Activated T-cell treated with anti-CD3 and anti-CD28 coated beads, Interleukin-2, amount 50 U/mL, for 4 hours (primary cell): ENCODE data around the gene INPP4B. TPM values are rescaled to one million over a fixed set of nuclear protein-coding genes. Genes with fewer than 3 reads are reported as not detected.
"Not testable (repeated sequence)": the region's sequence is repeated elsewhere in the genome, so short reads cannot be mapped to it uniquely, and the experiment has no call there.

Experiments used
- ATAC-seq, 2 donors: fragments of 200-7000 bp; cut with Tn5 transposase; one replicate each; pipeline ENCODE4 v1.10.0; 2021
- DNase-seq: peaks from one replicate; pipeline ENCODE4 v3.0.0-alpha.2; 2020
- H3K27me3 Mint-ChIP-seq: one replicate; pipeline ENCODE4 v1.8.0; 2021; ENCODE audit warnings: low read depth, mixed read lengths
- H3K36me3 Mint-ChIP-seq: one replicate; pipeline ENCODE4 v1.8.0; 2022; ENCODE audit warnings: mixed read lengths; ENCODE audit not compliant: insufficient read depth
- H3K4me1 Mint-ChIP-seq: one replicate; pipeline ENCODE4 v1.8.0; 2021; ENCODE audit warnings: low read depth, mixed read lengths
- H3K4me3 Mint-ChIP-seq: one replicate; pipeline ENCODE4 v1.8.0; 2021; ENCODE audit warnings: mild to moderate bottlenecking, moderate library complexity, mixed read lengths
- H3K9me3 Mint-ChIP-seq: one replicate; pipeline ENCODE4 v1.8.0; 2021; ENCODE audit warnings: mixed read lengths
- total RNA-seq, 3 donors: library from RNA; stranded (reverse); gene quantifications; one replicate each; pipeline ENCODE4 v1.2.1, GENCODE V29; 2021

The INPP4B gene
- total RNA-seq, 3 donors from 2014 or later = 93.2 to 99.0 (median 93.4) TPM

DNA sequence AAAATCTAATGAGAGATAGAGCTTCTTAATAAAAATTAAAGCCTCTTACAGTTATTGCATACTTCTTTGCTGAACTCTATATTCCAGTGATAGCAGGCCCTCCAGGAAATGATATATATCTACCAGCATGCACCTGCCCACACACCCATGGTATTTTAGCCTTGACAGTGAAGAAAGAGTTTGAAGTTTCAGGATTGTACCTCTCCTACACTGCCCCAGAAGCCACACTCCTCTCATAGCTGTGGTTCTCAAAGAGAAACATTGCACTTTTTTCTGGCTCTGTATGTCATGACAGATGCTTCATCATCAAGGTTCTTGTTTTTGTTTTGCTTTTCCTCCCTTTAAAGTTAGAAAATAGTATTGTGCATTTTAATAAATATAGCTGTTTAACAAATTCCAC is 34.0 kb downstream of the INPP4B start:
- no peak overlapping the region for H3K4me3 Mint-ChIP-seq
- no peaks in the 10 kb centered on the region for H3K9me3 Mint-ChIP-seq
- no peaks in the 10 kb centered on the region for H3K27me3 Mint-ChIP-seq
- no peaks in the 10 kb centered on the region for H3K36me3 Mint-ChIP-seq
- peak in 1 of 2 donors; percentile 16 for ATAC-seq
- DNase-seq = no peak
- peaks cover 8% of the 10 kb centered on the region for H3K4me1 Mint-ChIP-seq

DNA sequence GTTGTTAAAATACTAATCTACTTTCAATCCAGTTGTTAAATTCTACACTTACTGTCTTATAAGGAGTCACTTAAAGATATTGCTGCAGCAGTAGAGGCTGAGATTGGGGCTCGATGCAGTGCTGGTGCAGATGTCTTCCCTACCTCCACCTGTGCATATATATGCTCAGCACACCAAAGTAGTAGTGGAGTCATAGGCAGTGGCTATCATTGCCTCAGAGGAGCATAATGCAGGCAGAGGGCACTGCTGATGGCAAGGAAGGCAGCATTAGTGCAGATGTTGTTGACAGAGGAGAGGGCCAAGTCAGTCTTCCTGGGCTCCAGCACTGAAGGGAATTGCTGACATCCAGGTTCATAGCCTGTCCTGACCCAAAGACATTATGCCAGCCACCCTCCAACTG is 35.1 kb downstream of the INPP4B start:
- peaks cover 5% of the 10 kb centered on the region for H3K4me1 Mint-ChIP-seq
- no peak overlapping the region for H3K4me3 Mint-ChIP-seq
- no peaks in the 10 kb centered on the region for H3K9me3 Mint-ChIP-seq
- no peak for DNase-seq
- no peaks in the 10 kb centered on the region for H3K36me3 Mint-ChIP-seq
- H3K27me3 Mint-ChIP-seq = no peaks in the 10 kb centered on the region
- no peak for ATAC-seq

DNA sequence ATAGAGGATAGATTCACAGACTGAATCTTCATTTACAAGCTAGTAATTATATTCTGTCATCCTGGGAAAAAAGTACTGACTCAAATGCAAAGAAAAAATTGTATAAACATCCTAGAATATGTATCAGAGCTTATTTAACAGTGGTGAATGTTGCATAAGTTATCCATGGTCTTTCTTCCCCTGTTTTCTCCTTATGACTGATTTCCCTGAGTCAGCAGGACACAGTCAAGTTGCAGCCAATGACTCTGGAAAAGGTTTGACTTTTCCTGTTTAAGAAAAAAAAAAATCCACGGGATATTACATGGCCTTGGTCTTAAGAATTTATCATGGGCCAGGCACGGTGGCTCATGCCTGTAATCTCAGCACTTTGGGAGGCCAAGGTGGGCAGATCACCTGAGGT is 36.5 kb downstream of the INPP4B start:
- DNase-seq = no peak
- Mint-ChIP-seq H3K36me3 (no peaks in the 10 kb centered on the region), H3K27me3 (no peaks in the 10 kb centered on the region), H3K4me1 (no peaks in the 10 kb centered on the region), H3K4me3 (no peak overlapping the region), H3K9me3 (no peaks in the 10 kb centered on the region)
- ATAC-seq = no peak

DNA sequence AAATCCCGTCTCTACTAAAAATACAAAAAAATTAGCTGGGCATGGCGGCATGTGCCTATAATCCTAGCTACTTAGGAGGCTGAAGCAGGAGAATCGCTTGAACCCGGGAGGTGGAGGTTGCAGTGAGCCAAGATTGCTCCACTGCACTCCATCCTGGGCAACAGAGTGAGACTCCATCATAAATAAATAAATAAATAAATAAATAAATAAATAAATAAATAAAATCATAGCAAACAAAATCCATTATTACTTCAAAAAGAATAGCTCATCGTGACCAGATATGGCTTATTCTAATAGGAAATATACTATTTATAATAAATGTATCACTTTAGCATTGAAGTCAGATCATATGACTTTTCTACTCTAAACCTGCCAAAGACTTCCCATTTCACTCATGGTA is 42.2 kb downstream of the INPP4B start:
- H3K9me3 Mint-ChIP-seq, ATAC-seq, H3K4me3 Mint-ChIP-seq, H3K36me3 Mint-ChIP-seq, DNase-seq, H3K27me3 Mint-ChIP-seq, H3K4me1 Mint-ChIP-seq: not testable (repeated sequence)

DNA sequence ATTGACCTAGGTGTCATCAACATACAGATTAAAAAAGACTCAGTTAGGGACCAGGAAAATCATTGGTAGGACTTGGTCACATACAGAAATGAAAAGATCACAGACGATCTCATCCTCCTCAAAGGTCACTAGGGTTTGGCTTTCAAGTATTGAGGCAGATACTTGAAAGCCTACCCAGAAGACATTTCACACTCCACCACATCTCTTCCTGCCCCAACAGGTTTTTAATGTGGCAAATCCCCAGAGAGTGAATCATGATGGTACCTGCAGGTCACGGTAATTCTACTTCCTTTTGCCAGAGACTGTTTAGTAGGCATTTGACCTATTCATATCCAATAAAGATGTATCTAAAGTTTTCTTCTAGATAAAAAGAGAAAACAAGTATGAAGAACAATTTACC is 44.1 kb downstream of the INPP4B start:
- DNase-seq (no peak), ATAC-seq (peak; percentile 18 to 34)
- H3K4me3 Mint-ChIP-seq = no peak overlapping the region
- no peaks in the 10 kb centered on the region for H3K36me3 Mint-ChIP-seq
- H3K4me1 Mint-ChIP-seq = peaks cover 10% of the 10 kb centered on the region
- no peaks in the 10 kb centered on the region for H3K9me3 Mint-ChIP-seq
- H3K27me3 Mint-ChIP-seq = no peaks in the 10 kb centered on the region

DNA sequence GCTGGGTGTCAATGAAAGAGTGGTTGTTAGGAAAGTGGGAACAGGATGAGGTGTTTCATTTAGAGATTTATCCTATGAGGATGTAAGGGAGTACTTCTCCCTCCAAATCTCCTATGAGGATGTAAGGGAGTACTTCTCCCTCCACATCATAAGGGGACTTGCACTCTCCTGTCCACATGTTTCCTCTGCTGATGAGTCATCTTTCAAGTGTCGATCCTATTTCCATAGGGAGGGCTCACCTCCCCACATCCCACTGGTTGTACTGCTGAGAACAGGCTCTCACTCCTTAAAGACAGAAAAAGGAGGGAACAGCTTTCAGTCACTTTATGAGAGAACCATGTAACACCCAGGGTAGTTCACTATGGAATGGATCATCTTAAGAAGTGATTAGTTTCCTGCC is 65.0 kb downstream of the INPP4B start:
- ATAC-seq = no peak
- Mint-ChIP-seq H3K36me3 (no peaks in the 10 kb centered on the region), H3K27me3 (peaks cover 9% of the 10 kb centered on the region), H3K4me1 (no peaks in the 10 kb centered on the region), H3K9me3 (no peaks in the 10 kb centered on the region), H3K4me3 (no peak overlapping the region)
- DNase-seq = no peak

DNA sequence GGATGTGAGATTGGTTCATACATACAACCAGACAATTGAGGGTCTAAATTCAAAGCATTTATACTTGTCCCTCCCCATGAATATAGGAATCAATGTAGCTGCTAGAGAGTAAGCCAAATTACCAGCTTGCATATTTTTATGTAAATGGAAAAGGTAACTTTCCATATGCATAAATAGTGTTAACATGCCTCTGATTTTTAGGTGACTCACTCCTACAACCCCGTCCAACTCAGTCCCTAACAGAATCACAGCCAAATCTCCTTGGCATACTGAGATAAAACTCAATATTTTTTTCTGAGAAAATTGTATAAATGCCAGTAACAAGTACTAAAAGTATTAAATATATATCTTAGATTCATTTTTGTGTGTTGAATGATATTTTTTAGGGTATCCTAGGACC is 67.2 kb downstream of the INPP4B start:
- no peak for DNase-seq
- H3K4me1 Mint-ChIP-seq = no peaks in the 10 kb centered on the region
- no peak for ATAC-seq
- H3K36me3 Mint-ChIP-seq = no peaks in the 10 kb centered on the region
- H3K27me3 Mint-ChIP-seq = peaks cover 9% of the 10 kb centered on the region
- H3K4me3 Mint-ChIP-seq = no peak overlapping the region
- no peaks in the 10 kb centered on the region for H3K9me3 Mint-ChIP-seq

DNA sequence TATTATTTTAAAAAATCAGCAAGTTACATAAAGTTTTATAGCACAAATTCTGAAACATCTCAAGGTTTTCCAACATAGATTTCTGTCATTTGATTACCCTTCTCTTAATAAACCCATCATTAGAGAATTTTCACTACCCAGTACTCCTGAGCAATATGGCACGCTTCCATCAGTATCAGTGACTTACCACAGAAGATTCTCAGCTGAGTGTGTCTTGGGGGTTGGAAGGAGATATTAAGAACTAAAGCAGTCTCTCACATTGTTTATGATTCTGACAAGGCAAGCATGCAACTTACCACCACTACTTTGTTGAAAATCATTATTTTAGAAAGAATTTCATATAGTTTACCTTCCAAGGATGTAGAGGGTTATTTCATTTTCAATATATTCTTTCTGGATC is 67.7 kb downstream of the INPP4B start:
- Mint-ChIP-seq H3K4me3 (no peak overlapping the region), H3K27me3 (peaks cover 9% of the 10 kb centered on the region), H3K4me1 (no peaks in the 10 kb centered on the region), H3K9me3 (no peaks in the 10 kb centered on the region), H3K36me3 (no peaks in the 10 kb centered on the region)
- ATAC-seq (no peak), DNase-seq (no peak)

DNA sequence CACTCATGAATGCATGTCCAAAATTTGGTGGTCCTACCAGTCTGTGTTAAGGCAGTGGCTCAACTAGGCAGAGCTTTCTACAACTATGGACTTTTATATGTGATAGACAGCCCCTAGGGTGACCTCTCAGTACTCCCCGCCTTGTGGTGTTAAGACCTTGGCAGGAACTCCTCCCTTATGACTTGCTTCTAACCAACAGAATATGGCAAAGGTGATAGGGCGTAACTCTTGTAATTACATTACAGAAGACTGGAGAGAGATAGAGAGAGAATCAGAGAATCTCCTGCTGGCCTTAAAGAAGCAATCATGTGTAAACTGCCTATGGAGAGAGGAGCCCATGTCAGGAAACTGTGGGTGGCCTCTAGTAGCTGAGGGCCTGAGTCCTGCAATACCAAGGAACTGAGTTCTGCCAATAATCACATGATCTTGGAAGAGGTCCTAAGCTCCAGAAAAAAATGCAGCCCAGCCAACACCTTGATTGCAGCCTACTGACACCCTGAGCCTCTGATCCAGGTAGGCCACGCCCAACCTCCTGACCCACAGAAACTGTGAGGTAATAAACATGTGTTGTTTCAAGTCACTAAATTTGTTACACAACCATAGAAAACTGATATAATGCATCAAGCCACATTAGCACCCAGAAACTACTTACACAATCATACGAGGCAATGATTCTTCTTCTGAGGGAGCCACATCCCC is 68.9 kb downstream of the INPP4B start:
- Mint-ChIP-seq H3K9me3 (no peaks in the 10 kb centered on the region), H3K4me3 (no peak overlapping the region), H3K27me3 (peaks cover 7% of the 10 kb centered on the region), H3K36me3 (no peaks in the 10 kb centered on the region), H3K4me1 (no peaks in the 10 kb centered on the region)
- no peak for DNase-seq
- ATAC-seq = no peak

DNA sequence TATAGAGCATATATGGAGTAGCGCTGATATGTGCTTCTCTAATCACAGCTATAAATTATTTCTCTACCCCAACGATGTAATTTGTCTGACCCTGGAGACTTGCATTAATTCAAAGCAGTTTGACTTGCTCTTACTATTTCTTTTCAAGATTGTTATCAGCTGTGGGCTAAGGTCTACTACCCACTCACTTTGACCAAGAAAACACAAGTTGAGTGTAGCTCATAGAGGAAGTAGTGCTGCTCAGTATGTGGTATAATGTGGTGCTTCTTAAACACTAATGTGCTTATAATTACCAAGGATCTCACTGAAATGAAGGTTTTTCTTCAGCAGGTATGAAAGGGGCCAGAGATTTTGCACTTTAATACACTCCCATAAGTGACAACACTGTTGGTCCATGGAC is 70.1 kb downstream of the INPP4B start:
- no peak overlapping the region for H3K4me3 Mint-ChIP-seq
- no peaks in the 10 kb centered on the region for H3K4me1 Mint-ChIP-seq
- no peaks in the 10 kb centered on the region for H3K9me3 Mint-ChIP-seq
- peaks cover 3% of the 10 kb centered on the region for H3K27me3 Mint-ChIP-seq
- H3K36me3 Mint-ChIP-seq = no peaks in the 10 kb centered on the region
- no peak for DNase-seq
- ATAC-seq = no peak

DNA sequence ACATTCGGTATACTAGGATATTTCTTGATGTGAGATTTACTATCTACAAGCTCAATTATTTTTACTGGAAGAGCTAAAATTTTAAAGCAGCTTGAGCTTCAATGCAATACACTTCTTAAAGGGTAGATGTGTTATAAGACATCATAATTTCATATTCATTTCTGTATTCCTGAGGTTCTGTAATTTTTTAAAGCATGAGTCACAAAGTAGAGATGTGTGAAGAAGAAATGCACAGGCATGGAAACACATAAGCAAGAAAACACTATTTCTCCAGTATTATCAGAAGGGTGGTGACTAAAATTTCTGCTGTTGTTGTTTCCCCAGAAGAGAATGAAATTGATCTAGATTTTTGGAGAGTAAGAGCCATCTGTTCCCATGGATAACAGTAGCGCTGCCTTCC is 72.6 kb downstream of the INPP4B start:
- peak in 1 of 2 donors; percentile 14 for ATAC-seq
- Mint-ChIP-seq H3K27me3 (no peaks in the 10 kb centered on the region), H3K9me3 (no peaks in the 10 kb centered on the region), H3K4me3 (no peak overlapping the region), H3K4me1 (no peaks in the 10 kb centered on the region), H3K36me3 (no peaks in the 10 kb centered on the region)
- no peak for DNase-seq

DNA sequence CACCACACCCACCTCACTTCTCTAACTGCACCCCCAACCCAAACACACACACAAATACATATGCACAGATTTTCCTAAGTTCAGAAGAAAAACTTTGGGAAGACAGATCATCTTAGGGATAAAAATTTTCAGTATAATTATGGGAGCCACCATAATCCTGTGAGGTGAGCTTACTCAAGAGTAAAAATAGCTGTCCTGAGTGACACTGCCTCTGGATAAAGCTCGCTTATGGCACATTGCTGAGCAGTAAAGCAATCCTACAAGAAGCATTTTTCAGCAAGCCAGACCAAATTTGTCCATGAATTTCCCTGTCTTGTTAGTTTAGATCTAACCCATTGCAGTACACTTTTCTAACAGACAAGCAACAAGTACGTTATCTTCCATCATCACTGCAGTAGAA is 83.8 kb downstream of the INPP4B start:
- no peak for ATAC-seq
- peaks cover 5% of the 10 kb centered on the region for H3K27me3 Mint-ChIP-seq
- no peaks in the 10 kb centered on the region for H3K36me3 Mint-ChIP-seq
- H3K9me3 Mint-ChIP-seq = no peaks in the 10 kb centered on the region
- no peaks in the 10 kb centered on the region for H3K4me1 Mint-ChIP-seq
- H3K4me3 Mint-ChIP-seq = no peak overlapping the region
- no peak for DNase-seq

DNA sequence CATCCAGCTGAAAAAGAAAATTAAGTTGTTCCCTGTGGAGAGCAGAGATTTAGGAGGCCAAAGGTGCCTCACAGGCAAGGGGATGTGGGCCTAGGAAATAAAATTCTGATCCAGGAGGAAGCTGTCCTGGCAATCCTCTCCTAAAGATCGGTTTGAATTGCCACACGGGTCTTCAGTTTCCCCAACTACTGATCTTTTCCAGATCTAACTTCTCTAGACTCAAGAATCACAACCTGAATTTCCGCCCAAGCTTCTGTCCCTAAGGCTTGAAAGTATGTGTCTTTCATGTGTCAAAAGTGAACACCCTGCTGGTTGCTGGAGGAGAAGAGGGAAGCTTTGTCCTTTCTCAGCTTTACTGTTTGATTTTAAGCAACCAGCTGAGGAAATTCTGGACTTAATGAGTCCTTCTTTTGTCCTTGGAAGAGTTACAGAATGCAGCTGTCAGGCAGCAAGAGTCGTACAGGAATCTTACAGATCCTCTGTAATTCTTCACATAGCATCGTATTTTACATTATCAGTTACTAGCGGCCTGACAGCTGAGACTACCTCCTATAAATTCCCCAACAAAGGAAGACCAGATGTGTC is 93.8 kb downstream of the INPP4B start:
- no peaks in the 10 kb centered on the region for H3K36me3 Mint-ChIP-seq
- H3K9me3 Mint-ChIP-seq = no peaks in the 10 kb centered on the region
- DNase-seq (no peak), ATAC-seq (no peak)
- no peak overlapping the region for H3K4me3 Mint-ChIP-seq
- H3K4me1 Mint-ChIP-seq = no peaks in the 10 kb centered on the region
- no peaks in the 10 kb centered on the region for H3K27me3 Mint-ChIP-seq

DNA sequence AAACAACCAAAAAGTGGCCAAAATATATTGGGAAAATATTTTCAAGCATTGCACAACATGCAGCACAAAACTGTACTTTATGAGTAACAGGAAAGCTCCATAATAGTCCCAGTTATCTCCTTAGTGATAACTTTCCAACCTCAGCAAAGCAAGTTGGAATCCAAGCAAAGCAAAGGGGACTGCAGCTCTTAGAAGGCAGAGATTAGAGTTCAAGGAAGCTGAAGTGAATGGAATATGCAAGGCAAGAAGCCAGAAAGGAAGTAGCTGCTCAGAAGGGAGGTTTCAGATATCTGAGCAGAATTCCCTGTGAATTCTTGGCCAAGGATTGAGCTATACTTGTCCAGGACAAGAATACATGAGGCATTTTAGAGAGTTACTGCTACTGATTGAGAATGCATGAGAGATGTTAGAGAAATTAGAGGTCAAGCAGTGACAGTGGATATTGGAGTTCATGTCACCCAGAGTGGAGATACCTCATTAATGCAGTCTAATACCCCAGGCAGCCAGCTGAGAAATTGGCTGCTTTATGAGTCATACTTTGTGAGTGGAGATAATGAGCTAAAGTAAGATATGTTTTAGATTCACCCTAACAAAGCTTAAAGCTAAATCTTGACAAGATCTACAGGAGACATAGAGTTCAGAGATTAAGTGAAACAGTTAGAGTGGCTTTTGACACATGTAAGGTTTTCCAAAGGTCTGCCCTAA is 102.8 kb downstream of the INPP4B start:
- H3K36me3 Mint-ChIP-seq = peaks cover 2% of the 10 kb centered on the region
- H3K4me1 Mint-ChIP-seq = no peaks in the 10 kb centered on the region
- DNase-seq = no peak
- no peak for ATAC-seq
- H3K27me3 Mint-ChIP-seq = no peaks in the 10 kb centered on the region
- H3K4me3 Mint-ChIP-seq = no peak overlapping the region
- H3K9me3 Mint-ChIP-seq = peaks cover 19% of the 10 kb centered on the region

DNA sequence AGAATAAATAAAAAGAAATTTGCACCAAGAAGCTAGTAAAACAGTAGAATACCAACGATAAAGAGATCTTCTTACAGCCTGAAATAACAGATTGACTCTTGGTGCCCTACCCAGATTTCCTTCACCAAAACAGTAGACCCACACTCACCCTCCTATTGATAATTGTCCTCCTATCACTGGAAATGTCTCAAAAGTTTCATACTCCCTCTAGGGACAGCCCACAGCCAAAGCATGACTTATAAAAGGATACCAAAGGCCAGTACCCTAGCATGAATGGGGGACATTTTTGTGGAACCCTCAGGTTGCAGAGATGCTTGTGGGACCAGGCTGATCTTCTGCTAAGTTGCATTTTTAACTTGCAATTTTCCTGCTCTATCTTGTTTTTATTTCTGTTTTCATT is 104.1 kb downstream of the INPP4B start:
- ATAC-seq = no peak
- DNase-seq = no peak
- H3K27me3 Mint-ChIP-seq = no peaks in the 10 kb centered on the region
- H3K36me3 Mint-ChIP-seq = peaks cover 2% of the 10 kb centered on the region
- H3K9me3 Mint-ChIP-seq = peaks cover 19% of the 10 kb centered on the region
- H3K4me3 Mint-ChIP-seq = no peak overlapping the region
- no peaks in the 10 kb centered on the region for H3K4me1 Mint-ChIP-seq
